ENCODE results near the gene PPP1R1A.

GRCh38 chr12:54608769-54609168, 20.3 kb upstream of the PPP1R1A start:
- TF ChIP-seq GATA2 (IDR thresholded peaks at IDR 0.05; ENCODE audit: low read depth, low read length) (no peak), GATA3 (IDR thresholded peaks at IDR 0.05; ENCODE audit: low read depth, low read length) (no peak)
